GOT3 (cell line): Measurements from ENCODE around the gene ICA1L.
"Not testable (repeated sequence)": the region's sequence is repeated elsewhere in the genome, so short reads cannot be mapped to it uniquely, and the experiment has no call there.

Experiments
- DNase-seq: peaks from one replicate; lab custom pipeline; 2025; ENCODE audit warnings: mixed read lengths; lab: John Stamatoyannopoulos, UW

ICA1L gene

GRCh38 chr2:202871300-202872141 lies at the start of gene ICA1L:
Gene ICA1L, minus strand, starts transcription at chr2:202871766. Its CDS starts 42,757 bp downstream, at chr2:202829009.
- peak; percentile 37 for DNase-seq

- DNase-seq = no peak
Observed at GRCh38 chr2:202918860-202919259, 47.3 kb upstream of the ICA1L start.

GRCh38 chr2:202912342-202913201 lies 41.0 kb upstream of the ICA1L start:
- not testable (repeated sequence) for DNase-seq

DNA sequence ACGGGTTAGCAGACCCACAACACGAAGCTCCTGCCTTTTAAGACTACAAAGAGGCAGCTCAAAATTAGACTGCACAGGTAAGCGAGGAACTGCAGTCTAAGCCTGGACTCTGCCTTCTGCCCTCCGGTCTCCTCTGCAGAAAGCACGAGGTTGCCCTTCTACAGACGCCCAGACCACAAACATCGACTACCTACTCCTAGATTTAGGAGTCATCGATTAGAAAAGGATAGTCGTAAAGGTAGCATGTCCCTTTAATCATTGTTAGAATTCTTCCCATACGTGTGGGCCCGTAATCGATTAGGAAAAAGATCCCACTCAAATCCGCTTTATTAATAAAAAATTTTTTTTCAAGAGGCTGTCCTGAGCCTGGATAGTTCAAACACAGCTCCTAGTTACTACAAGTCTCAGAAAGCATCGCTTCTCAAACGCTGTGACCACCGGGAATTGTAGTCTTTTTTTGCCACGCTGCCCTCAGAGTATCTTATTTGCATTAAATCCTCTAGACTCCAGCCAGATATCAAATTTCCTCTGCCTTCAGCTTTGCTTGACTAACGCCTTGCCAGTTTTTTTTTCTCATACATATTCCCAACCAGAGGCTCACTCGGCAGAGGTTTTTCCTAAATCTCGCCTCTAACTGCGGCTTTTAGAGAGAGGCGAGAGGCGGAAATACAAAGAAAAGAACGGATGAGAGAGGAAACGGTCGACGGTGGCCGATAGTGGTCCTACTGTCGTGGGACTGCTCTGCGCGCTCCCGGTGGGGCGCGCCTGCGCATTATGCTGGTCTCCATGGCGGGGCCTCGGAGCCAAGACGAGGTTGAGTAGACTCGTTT lies 40.2 kb upstream of the ICA1L start, which contains the start of the genes CARF and WDR12:
TSS of gene CARF (plus strand) at position 764 of the 830 bp plus-strand sequence. CDS start 29,628 bp downstream, outside the sequence.
TSS of gene WDR12 (minus strand) at position 162 of the 830 bp plus-strand sequence. CDS start 197 bp downstream, outside the sequence.
- DNase-seq = peak; percentile 71

DNA sequence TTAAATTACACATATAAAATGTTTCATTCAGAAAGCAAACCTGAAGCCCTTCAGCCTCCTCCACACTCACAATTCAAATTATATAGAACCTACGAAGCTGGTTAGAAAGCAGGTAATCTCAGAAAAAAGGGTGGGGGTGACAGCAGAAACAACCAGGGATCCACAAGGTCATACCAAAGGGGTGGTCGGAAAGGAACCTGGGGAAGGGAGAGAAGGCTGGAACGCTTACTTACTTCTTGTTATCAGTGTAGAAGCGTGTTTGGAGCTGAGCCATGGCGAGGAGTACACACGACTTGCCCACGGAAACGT lies 39.6 kb upstream of the ICA1L start:
- no peak for DNase-seq

- DNase-seq = no peak
Observed at GRCh38 chr2:202910698-202911097, 39.1 kb upstream of the ICA1L start.

DNA sequence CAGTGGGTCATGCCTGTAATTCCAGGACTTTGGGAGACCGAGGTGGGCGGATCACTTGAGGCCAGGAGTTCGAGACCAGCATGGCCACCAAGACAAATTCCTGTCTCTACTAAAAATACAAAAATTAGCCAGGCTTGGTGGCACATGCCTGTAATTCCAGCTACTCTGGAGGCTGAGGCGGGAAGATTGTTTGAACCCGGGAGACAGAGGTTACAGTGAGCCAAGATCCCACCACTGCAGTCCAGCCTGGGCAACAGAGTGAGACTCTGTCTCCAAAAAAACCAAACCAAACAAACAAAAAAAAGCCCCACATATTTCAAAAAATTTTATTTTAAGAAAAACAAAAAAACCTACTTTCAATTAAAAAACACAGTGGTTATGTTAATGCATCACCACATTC lies 38.7 kb upstream of the ICA1L start:
- DNase-seq = not testable (repeated sequence)

DNA sequence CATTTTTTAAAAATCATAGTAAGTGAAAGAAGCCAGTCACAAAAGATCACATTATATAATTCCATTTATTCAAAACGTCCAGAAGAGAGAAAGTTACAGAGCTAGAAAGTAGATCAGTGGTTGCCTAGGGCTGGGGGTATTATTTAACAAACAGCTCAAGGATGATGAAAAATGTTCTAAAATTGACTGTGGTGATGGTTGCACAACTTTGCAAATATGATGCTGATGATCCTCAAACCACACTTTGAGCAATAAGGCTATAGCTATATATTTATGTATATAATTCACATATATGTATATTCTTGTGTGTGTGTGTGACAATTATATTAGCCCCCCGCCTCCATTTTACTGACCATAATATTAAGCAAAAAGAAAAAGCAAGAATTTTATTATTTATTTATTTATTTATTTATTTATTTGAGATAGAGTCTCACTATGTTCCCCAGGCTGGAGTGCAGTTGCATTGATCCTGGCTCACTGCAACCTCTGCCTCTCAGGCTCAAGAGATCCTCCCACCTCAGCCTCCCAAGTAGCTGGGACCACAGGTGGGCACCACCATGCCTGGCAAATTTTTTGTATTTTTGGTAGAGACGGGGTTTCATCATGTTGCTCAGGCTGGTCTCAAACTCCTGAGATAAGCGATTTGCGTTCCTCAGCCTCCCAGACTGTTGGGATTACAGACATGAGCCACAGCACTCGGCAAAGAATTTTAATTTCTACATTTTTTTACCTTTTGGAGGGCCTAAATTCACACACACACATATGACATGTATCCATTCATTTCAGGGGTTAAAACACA lies 38.0 kb upstream of the ICA1L start:
- no peak for DNase-seq

- DNase-seq = no peak
Observed at GRCh38 chr2:202908186-202908585, 36.6 kb upstream of the ICA1L start.

- DNase-seq = not testable (repeated sequence)
Observed at GRCh38 chr2:202905507-202905906, 33.9 kb upstream of the ICA1L start.

DNA sequence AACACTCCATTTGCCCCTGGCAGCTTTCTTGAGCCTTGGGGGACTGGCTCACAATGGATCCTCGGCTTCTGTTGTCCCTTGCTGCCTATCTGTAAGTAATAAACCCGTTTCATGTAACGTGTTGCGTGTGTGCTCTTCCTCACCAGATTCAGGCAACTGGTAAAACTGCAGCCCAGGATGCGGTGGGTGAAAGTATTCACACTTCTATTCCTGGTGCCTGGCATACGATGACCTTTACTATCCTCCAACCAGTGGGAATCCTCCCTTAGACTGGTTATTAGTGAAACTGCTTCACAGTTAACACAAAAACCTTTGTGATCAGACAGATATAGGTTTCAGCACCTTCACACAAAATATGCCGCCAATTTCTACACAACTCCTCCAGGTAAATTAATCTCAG lies 13.6 kb upstream of the ICA1L start:
- no peak for DNase-seq

GRCh38 chr2:202883987-202884675 lies 12.6 kb upstream of the ICA1L start:
- DNase-seq = no peak

- no peak for DNase-seq
Observed at GRCh38 chr2:202881570-202881969, 10.0 kb upstream of the ICA1L start.

- DNase-seq = no peak
Observed at GRCh38 chr2:202877699-202878098, 6.1 kb upstream of the ICA1L start.

- DNase-seq = no peak
Observed at GRCh38 chr2:202870431-202871299, 901 bp downstream of the ICA1L start.

DNA sequence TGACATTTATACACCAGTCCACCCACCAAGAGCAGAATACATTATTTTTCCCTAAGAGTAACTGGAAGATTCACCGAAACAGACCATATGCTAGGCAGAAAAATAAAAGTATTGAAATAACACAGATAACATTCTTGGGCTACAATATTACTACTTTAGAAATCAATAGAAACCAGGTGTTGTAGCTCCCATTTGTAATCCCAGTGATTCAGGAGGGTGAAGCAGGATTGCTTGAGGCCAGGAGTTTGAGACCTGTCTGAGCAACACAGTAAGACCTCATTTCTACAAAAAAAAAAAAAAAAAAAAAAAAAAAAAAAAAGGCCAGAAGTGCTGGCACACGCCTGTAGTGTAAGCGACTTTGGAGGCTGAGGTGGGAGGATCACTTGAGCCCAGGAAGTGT lies 9.6 kb downstream of the ICA1L start:
- DNase-seq = no peak

- DNase-seq = no peak
Observed at GRCh38 chr2:202858601-202859000, 13.0 kb downstream of the ICA1L start.

DNA sequence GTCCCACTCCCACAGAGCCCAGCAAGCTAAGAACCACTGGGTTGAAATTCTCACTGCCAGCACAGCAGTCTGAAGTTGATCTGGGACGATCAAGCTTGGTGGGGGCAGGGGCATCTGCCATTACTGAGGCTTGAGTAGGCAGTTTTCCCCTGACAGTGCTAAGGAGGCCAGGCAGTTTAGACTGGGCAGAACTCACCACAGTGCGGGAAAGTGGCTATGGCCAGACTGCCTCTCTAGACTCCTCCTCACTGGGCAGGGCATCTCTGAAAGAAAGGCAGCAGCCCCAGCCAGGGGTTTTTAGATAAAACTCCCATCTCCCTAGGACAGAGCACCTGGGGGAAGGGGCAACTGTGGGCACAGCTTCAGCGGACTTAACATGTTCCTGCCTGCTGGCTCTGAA lies 22.2 kb downstream of the ICA1L start:
- not testable (repeated sequence) for DNase-seq

DNA sequence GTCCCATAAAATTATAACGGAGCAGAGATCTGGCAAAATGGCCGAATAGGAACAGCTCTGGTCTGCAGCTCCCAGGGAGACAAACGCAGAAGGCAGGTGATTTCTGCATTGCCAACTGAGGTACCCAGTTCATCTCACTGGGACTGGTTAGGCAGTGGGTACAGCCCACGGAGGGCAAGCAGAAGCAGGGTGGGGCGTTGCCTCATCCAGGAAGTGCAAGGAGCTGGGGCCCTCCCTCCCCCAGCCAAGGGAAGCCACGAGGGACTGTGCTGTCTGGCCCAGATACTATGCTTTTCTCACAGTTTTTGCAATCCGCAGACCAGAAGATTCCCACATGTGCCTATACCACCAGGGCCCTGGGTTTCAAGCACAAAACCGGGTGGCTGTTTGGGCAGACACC lies 22.8 kb downstream of the ICA1L start:
- DNase-seq = no peak
